Measurements from ENCODE around the gene POTED. TPM values are rescaled to one million over a fixed set of nuclear protein-coding genes. Genes with fewer than 3 reads are reported as not detected.
A peak's percentile ranks its signal among the peaks of the same experiment; 100 is the strongest.
"Not testable (repeated sequence)": the region's sequence is repeated elsewhere in the genome, so short reads cannot be mapped to it uniquely, and the experiment has no call there.

Gene POTED
- total RNA-seq = not detected
- long read RNA-seq, donor 1 = 0 reads
- long read RNA-seq, donor 2 = 0 reads

GRCh38 chr21:13609477-13609876 lies at the start of gene POTED:
Gene POTED (plus strand): TSS chr21:13609777. CDS start chr21:13610229, 452 bp downstream.
- intact Hi-C loops (cut with DNase I); DNase-seq (ENCODE audit: low spot score): not testable (repeated sequence)

- DNase-seq (ENCODE audit: low spot score); intact Hi-C loops (cut with DNase I): not testable (repeated sequence)
Observed at GRCh38 chr21:13650101-13650500, 40.5 kb downstream of the POTED start.

- peak; percentile 29 for DNase-seq (ENCODE audit: low spot score)
- intact Hi-C loops (cut with DNase I) = not testable (repeated sequence)
Observed at GRCh38 chr21:13651746-13652145, 42.2 kb downstream of the POTED start.

Small RNAs within 50 kb of the gene (microRNA-seq; reads per million reads assigned to microRNA genes)
- gene MIR3118-1 (ENCODE audit: borderline microRNAs expressed in 2 of 2) = 0 reads per million in 2 donors

Measured in posterior vena cava (tissue), 2 donors.